K562 (cell line): ENCODE measurements around the gene TMC8.

ENCODE experiments used
- HDAC8 ChIP-seq: fragments of 450-650 bp; IDR thresholded peaks from 2 replicates; pipeline ENCODE4 v1.6.1; 2016; ENCODE audit warnings: mild to moderate bottlenecking, missing genetic modification characterization, moderate library complexity, missing compliant biosample characterization
- POLR2A ChIP-seq: fragments of 450-650 bp; conservative IDR thresholded peaks from 2 replicates; pipeline ENCODE4 v1.6.1; 2016
- TF ChIP-seq, protein P1 (sequence below): fragments of 450-650 bp; formaldehyde crosslinking; IDR thresholded peaks from 2 replicates; pipeline ENCODE4 v1.4.0; 2020; ENCODE audit warnings: mild to moderate bottlenecking, moderate library complexity
- TF ChIP-seq, protein P2 (sequence below), 3 experiments: IDR thresholded peaks in 2 of 3; conservative IDR thresholded peaks in 1 of 3; 2 replicates each; pipeline ENCODE4 v1.5.1; 2011 to 2012; ENCODE audit warnings: low read length in 3 of 3, mild to moderate bottlenecking in 3 of 3, control low read depth in 2 of 3, improper control_type of control experiment in 1 of 3, inconsistent platforms in 1 of 3, low read depth in 1 of 3, mixed read lengths in 1 of 3, moderate library complexity in 1 of 3; ENCODE audit not compliant: insufficient read depth in 2 of 3

DNA sequence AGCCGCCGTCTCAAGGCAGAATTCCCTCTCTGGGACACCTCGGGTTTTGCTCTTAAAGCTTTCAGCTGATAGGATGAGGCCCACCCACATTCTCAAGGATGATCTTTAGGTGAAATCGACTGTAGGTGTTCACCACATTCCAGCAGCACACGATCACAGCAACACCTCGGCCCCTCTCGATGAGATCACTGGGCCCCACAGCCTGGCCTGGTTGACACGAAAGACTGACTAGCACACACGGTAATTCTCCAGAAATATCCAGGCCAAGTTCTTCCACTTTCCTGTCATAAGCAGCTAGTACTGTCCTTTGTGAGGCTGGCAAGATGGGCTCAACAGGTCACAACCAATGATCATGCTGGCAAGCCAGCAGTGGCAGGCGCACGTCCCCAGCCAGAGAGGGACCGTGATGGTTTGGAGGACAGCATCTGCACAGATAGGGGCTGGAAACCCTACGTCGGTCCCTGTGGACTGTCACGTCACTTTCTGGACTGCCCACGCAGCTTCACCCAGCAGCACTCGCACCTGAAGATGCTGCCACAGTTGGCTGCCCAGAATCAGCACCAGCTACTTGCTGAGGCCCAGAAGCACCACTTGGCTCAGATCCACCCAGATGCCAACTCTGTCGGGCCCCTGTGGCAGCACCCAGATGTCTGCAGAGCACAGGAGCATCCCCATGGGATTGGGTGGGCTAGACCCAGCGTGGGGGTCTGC, 19.4 kb upstream of the TMC8 start:
- TF ChIP-seq, protein P1, sequence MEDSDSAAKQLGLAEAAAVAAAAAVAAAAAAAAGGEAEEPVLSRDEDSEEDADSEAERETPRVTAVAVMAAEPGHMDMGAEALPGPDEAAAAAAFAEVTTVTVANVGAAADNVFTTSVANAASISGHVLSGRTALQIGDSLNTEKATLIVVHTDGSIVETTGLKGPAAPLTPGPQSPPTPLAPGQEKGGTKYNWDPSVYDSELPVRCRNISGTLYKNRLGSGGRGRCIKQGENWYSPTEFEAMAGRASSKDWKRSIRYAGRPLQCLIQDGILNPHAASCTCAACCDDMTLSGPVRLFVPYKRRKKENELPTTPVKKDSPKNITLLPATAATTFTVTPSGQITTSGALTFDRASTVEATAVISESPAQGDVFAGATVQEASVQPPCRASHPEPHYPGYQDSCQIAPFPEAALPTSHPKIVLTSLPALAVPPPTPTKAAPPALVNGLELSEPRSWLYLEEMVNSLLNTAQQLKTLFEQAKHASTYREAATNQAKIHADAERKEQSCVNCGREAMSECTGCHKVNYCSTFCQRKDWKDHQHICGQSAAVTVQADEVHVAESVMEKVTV (CRISPR knock-in tag), result no peak
- TF ChIP-seq POLR2A (peak; percentile 15; the same call in 1 of the 2 replicates), HDAC8 (tag) (no peak)
- TF ChIP-seq, protein P2, sequence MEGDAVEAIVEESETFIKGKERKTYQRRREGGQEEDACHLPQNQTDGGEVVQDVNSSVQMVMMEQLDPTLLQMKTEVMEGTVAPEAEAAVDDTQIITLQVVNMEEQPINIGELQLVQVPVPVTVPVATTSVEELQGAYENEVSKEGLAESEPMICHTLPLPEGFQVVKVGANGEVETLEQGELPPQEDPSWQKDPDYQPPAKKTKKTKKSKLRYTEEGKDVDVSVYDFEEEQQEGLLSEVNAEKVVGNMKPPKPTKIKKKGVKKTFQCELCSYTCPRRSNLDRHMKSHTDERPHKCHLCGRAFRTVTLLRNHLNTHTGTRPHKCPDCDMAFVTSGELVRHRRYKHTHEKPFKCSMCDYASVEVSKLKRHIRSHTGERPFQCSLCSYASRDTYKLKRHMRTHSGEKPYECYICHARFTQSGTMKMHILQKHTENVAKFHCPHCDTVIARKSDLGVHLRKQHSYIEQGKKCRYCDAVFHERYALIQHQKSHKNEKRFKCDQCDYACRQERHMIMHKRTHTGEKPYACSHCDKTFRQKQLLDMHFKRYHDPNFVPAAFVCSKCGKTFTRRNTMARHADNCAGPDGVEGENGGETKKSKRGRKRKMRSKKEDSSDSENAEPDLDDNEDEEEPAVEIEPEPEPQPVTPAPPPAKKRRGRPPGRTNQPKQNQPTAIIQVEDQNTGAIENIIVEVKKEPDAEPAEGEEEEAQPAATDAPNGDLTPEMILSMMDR (IDR thresholded peaks at IDR 0.05 in 2 of 3, conservative IDR thresholded peaks at IDR 0.05 in 1 of 3; ENCODE audit: insufficient read depth in 2 of 3, low read depth in 1 of 3, low read length in 3 of 3), result no peak
